HUDEP-2 (cell line): ENCODE data around the gene SCIN.
"Not testable (repeated sequence)": the region's sequence is repeated elsewhere in the genome, so short reads cannot be mapped to it uniquely, and the experiment has no call there.

Experiments used
- DNase-seq, 76 experiments: peaks; one replicate each; lab custom pipeline; 2025; ENCODE audit not compliant: unreplicated experiment in 76 of 76; lab: John Stamatoyannopoulos, UW

Gene SCIN

DNA sequence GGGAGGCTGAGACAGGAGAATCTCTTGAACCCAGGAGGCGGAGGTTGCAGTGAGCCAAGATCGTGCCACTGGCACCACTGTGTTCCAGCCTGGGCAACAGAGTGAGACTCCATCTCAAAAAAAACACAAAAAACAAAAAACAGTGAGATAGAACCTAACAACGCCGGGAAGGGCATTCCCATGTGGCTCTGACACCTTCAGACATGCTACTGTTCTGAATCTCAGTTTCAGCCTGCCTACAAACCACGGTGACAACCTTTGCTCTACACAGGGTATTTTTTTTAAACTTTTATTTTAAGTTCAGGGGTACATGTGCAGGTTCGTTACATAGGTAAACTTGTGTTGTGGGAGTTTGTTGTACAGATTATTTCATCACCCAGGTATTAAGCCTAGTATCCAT, 74.7 kb downstream of the SCIN start:
- not testable (repeated sequence) for DNase-seq

DNA sequence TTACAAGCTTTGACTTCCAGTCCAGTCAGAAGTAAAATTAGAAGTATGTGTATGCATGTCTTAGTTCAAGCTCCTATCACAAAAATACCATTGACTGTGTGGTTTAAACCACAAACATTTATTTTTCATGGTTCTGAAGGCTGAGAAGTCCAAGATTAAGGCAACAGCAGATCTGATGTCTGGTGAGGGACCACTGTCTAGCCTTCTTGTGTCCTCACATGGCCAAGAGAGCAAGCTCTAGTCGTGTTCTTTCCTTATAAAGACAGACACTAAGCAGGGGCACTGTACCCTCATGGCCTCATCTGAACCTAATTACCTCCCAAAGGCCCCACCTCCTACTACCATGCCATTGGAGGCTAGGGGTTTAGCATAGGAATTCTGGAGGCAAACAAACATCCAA, 75.6 kb downstream of the SCIN start:
- no peak for DNase-seq

DNA sequence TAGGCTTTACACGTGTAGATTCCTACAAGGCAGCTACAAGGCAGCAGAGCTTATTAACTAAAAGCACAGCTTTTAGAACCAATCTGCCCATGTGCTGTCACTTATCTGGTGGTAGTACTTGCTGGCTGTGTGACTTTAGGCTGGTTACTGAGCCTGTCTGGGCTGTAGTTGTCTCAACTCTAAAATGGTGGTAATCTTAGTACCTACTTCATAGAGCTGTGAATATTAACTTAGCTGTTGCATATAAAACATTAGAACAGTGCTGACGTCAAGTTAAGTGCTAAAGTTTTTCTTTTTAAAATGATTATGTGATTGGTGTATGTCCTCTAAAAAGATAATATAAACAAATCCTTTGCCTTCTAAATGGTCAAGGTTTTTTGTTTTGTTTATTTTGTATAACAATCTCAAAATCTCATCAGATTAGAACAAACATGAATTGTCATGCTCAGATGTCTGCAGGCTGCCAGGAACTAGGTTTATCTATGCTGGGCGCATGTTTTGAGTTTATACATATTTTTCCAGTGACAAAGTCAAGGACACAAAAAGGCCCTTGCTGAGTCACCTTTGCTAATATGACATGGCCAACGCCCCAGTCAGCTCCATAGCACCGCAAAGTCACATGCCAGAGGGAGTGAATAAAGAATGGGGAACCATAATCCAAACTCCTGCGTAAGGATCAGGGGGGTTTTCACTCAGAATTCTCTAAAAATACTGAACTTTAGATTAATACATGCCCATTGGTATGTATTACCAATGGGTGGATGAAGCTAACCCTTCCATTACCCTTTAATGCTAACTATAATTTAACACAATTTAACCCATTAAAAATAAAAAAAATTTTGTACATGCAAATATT, 77.1 kb downstream of the SCIN start:
- peak in 68 of 76 experiments; percentile 6 to 86 (median 53) for DNase-seq

DNA sequence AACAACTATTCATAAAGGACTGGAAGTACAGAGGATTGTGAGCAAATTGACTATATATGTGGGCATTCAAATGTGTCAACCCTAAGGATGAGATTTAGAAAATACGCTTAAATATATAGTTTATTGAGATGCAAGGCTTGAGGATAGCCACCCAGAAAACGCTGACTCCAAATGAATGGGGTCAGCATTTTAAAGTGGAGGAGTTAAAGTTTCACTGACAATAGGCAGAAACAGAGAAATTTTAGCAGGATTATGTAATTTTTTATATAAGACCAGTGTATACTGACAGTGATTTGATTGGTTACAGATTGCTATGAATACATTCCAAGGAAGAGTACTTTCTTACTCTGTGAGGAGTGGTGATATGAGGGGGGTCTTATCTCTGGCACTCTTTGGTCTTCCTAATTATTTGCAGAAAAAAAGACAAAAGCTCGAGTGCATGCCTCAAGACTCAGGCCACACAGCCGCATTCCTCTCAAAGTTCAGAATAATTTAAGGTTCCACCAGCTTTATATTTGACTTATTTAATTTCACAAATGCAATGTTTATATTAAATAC, 78.3 kb downstream of the SCIN start:
- DNase-seq: no peak

DNA sequence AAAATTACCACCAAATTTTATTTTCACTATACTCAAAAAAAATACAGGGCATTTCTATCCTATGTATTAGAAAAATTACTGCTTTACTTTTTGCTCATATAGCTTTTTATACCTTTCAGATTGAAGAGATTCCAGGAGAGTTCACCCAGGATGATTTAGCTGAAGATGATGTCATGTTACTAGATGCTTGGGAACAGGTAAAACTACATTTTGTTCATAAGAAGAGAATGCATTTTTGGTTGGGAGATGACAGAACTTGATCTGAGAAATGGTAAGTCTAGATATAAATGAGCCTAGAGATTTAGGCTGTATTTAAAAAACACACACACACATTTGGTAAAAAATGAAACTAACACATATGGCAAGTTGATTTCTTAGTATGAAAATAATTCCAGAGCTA, 78.8 kb downstream of the SCIN start:
- no peak for DNase-seq

DNA sequence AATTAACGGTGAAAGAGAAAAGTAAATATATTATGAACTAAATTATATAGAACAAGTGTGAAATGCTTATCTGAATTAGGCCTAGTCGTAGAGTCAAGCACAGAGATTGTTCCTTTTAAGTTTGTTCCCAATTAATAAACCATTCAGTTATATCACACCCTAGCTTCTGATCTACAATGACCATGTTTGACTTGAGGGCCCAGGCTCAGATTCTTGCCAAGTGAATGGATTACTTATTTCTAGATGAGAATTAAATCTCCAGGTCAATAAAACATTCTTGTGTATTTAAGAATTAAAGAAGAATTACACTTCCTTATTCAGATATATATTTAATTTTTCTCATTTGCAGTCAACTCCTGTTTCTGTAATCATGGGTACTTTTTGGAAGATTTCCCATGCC, 79.6 kb downstream of the SCIN start:
- no peak for DNase-seq

DNA sequence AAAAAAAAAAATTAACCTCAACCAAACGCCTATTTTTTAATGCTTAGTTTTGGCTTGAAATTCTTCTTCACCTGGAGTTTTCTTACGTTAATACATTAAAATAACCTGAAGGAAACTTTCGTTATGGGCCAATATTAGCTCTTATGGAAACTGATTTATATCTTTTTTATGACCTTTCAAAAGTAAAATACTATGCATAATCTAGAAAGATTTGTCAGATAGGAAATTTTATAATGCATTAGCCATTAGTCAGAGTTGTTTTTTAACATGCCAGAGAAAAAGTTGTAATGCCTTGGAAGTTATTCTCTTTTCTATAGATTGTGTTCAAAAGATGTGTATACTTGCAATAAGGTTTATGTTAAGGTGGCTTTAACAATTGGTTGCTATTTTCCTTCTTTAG, 82.6 kb downstream of the SCIN start:
- DNase-seq: no peak

DNA sequence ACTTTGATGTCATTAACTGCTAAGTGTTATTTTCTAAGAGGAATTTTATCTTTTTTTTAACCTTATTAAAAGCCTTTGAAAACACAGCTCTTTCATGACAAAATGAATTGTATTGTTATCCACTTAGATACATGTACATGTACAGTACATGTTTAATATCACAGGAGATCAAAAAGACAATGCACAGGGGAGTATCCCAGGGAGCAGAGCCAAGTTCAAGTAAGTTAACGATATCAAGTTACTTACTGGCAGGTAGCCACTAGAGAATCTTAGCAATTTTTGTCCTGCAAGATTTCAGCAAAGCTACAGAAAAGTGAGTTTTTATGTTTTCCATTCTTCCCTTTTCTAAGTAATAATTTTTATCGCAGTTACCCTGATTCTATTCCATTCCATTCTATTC, 83.0 kb downstream of the SCIN start:
- DNase-seq: peak in 32 of 76 experiments; percentile 0 to 73 (median 38)

DNA sequence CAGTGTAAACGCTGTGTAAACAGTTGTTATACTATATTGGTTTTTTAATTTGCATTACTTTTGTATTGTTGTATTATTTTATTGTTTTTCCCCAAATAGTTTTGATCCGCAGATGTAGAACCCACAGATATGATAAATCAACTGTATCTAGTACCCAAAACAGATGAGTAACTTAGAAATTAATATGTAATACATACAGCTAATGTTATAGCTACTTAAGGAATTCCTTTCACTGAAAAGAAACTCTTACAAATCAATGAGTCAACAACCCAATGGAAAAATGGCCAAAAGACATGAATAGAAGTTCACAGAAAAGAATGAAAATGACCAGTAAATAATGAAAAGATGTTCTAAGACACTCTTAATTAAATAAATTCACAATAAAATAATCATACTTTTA, 84.6 kb downstream of the SCIN start:
- no peak for DNase-seq

DNA sequence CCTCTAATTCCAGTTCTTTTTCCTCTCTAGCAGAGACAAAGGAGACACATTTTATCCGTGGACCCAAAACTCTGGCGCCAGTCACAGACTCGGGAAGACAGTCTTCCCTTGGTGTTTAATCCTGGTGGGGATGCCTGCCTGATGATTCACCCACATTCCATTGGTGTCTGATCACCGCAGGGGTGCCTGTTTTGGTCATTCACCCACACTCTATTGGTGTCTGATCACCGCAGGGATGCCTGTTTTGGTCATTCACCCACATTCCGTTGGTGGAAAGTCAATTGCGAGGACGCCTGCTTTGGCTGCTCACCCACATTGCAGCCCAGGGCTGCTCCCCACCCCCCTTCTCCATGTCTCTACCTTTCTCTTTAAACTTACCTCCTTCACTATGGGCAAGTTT, 89.9 kb downstream of the SCIN start:
- not testable (repeated sequence) for DNase-seq

DNA sequence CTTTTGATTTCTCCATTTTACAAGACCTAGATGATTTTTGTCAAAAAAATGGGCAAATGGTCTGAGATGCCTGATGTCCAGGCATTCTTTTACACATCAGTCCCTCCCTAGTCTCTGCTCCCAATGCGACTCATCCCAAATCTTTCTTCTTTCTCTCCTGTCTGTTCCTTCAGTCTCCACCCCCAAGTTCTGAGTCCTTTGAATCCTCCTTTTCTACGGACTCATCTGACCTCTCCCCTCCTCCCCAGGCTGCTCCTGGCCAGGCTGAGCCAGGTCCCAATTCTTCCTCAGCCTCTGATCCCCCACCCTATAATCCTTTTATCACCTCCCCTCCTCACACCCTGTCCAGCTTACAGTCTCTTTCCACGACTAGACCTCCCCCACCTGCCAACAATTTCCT, 90.5 kb downstream of the SCIN start:
- DNase-seq: not testable (repeated sequence)

DNA sequence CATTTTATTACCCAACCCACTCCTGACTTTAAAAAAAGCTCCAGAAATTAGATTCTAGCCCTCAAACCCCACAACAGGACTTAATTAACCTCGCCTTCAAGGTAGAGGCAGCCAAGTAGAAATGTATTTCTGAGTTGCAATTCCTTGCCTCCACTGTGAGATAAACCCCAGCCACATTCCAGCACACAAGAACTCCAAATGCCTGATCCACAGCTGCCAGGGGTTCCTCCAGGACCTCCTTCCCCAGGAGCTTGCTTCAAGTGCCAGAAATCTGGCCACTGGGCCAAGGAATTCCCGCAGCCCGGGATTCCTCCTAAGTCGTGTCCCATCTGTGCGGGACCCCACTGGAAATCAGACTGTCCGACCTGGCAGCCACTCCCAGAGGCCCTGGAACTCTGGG, 91.1 kb downstream of the SCIN start:
- no peak for DNase-seq

DNA sequence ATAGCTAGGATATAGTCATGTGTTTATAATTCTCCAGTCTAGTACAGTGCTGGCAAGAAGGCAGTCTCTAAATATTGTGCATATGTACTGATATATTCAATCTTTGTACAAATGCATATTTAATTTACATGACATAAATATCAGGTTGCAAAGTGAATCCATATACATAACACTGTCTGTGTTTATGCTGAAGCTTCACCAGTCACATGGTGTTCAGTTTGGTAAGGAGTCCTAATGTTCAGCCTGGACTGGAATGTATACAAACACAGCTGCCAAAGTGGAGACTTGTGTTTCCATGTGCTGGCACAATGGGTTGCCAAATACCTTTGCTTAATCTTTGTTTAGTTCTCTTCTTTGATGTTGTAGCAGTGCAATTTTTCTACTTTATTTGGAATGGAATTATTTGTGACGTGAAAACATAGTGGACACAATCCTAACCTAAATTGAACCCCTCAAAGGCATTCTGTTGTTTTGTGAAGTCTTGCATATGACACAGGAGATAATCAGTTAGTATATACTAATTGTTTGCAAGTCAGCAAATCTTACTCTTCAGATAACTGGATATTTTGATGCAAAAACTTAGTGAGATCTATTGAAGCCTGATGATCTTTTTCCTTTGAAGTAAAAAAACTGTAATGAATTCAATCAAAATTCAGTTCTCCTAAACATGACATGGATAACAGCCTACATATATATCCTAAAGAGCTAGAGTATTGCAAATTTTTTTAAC, 99.6 kb downstream of the SCIN start:
- DNase-seq: no peak

DNA sequence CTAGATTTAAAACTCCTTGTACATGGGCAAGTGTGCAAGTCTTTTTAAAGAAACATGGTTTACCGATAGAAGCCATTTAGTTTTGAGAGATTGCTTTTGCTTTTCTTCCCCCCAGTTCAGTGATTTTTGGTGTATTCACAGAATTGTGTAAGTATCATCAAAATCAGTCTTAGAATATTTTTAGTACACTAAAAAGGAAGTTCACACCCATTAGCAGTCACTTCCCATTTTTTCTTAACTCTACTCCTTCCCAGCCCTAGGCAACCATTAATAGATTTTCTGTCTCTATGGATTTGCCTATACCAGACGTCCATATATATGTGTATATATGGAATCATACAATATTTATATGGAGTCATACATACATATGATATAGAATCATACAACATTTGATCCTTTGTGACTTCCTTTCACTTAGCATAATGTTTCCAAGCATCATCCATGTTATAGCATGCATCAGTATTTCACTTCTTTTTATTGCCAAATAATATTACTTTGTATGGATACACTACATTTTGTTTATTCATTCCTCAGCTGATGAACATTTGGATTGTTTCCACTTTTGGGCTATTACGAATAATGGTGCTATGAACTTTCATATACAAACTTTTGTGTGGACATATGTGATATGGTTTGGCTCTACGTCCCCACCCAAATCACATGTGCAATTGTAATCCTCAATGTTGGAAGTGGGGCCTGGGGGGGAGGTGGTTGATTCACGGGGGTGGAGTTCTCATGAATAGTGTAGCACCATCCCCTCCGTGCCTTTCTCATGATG, 100.4 kb downstream of the SCIN start:
- no peak for DNase-seq

DNA sequence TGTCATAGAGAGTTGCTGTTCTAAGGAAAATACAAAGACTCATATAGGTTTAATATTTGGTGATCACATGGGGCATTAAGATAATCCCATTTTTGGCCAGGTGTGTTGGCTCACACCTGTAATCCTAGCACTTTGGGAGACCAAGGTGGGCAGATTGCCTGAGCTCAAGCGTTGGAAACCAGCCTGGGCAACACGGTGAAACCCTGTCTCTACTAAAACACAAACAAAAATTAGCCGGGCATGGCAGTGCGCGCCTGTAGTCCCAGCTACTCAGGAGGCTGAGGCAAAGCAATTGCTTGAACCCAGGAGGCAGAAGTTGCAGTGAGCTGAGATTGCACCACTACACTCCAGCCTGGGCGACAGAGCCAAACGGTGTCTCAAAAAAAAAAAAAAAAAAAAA, 102.9 kb downstream of the SCIN start:
- DNase-seq: not testable (repeated sequence)

DNA sequence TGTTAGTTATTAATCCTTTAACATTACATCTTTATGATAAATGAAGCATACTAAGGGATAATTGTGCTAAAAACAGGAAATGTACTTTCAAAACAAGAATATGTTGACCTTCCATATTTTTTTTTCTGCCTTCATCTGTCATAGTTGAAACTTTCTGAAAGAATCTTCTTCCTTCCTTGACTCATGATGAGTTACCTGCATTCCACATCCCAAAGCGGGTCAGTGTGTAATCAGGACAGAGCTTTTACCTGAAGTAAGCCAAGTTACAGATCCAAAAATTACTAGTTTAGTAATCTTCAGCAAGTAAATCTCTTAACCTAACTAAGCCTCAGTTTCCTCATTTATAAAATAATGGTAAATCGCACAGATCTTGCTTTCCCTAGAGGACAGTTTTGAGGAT, 103.5 kb downstream of the SCIN start:
- DNase-seq: no peak

DNA sequence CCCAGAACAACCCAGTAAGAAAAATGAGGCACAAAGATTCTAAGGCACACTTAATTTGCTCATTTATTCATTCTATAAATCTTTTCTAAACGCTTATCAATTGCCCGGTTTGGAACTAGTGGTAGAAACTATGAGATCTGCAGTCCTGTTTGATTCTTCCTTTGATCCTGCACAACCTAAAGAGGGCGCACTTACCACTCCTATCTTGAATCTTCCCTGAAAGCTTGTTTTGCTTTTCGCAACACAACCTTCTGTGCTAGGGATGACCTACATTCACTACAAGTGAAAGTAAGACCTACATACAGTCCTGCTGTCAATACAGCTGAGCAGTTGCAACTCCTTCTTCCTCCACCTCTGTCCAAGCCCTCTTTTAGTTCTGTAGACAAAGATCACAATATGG, 104.3 kb downstream of the SCIN start:
- DNase-seq: peak in 27 of 76 experiments; percentile 2 to 52 (median 29)

DNA sequence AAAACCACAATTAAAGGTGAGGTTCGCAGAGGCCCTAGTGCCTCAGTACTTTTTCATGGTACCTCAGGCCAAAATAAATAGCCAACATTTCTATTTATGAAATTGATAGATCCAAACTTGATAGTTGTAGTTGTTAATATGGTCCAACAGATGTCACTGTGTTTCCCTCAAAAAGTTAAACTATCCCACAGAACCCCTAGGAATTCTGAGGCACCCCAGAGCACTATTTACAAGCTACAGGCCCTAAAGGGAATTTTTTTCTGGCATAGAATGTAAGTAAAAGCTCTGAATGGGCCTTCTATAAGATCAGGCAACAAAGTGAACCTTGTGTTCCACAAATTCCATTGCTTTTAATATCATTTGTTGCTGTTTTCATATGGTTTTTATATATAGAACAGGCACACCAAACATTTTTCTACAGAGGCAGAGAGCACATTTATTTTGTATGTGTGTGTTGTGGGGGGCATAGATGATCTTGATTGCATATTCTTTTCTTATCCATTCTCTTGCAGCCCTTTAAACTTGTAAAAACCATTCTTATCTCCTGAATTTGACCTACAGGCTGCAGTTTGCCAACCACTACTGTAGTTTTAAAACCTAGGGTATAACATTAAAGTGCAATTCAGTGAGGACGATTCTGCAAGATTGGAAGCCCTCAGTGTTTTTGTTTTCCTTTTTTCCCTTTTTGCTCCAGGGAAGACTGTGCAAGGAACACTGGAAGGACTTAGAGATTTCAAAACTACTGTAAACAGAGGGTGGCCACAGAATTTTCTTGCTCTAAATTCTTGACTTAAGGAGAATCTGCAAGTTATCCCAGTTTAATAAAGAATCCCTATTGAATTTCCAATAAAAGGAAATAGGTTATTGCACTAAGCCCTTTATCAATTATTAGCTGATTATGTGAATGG, 113.4 kb downstream of the SCIN start:
- DNase-seq: peak in 3 of 76 experiments; percentile 12 to 17 (median 15)

DNA sequence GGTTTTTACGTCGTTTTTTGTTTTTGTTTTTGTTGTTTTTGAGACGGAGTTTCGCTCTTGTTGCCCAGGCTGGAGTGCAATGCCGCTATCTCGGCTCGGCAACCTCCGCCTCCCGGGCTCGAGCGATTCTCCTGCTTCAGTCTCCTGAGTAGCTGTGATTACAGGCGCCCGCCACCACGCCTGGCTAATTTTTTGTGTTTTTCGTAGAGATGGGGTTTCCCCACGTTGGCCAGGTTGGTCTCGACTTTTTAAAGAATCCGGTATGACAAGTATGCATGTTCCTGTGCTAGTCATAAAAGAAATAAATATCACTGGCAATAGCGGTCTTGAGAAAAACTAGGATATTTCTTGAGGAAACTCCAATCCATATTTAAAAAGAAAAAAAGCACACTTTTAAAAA, 114.2 kb downstream of the SCIN start:
- DNase-seq: no peak

DNA sequence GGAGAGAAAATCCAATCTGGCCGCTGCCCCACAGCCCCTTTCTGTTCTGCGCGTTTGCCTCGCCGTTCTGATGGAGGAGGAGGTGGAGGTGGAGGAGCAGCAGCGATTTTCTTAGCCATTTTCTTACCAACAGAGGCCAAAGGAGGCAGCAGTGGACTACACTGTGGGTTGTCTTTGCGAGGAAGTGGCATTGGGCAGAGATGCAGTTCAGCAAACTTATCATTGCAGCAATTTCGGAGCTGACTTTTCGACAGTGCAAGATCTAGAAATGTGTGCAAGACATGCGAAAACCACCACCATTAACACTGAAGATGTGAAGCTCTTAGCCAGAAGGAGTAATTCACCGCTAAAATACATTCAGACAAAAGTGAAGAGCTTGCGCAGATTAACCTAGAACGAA, 115.0 kb downstream of the SCIN start:
- DNase-seq: peak in 21 of 76 experiments; percentile 1 to 46 (median 18)
